ENCODE measurements around the gene IQCC. TPM values are rescaled to one million over a fixed set of nuclear protein-coding genes. Genes with fewer than 3 reads are reported as not detected.
A peak's percentile ranks its signal among the peaks of the same experiment; 100 is the strongest.

The IQCC gene
- total RNA-seq, 1 experiment from 2014 or later = 5.5 TPM

GRCh38 chr1:32192220-32192948, 13.1 kb upstream of the IQCC start:
- DNase-seq (ENCODE audit: low read depth) = no peak
- in situ Hi-C loops (cut with HindIII; ENCODE audit: low pct_unique_long_range_greater_than_20kb, low sequenced_read_pairs) = no loop called here

DNA sequence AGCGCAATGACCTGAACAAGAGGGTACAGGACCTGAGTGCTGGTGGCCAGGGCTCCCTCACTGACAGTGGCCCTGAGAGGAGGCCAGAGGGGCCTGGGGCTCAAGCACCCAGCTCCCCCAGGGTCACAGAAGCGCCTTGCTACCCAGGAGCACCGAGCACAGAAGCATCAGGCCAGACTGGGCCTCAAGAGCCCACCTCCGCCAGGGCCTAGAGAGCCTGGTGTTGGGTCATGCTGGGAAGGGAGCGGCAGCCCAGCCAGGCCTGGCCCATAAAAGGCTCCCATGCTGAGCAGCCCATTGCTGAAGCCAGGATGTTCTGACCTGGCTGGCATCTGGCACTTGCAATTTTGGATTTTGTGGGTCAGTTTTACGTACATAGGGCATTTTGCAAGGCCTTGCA, 10.5 kb upstream of the IQCC start:
- in situ Hi-C loops (cut with HindIII; ENCODE audit: low pct_unique_long_range_greater_than_20kb, low sequenced_read_pairs) = no loop called here

DNA sequence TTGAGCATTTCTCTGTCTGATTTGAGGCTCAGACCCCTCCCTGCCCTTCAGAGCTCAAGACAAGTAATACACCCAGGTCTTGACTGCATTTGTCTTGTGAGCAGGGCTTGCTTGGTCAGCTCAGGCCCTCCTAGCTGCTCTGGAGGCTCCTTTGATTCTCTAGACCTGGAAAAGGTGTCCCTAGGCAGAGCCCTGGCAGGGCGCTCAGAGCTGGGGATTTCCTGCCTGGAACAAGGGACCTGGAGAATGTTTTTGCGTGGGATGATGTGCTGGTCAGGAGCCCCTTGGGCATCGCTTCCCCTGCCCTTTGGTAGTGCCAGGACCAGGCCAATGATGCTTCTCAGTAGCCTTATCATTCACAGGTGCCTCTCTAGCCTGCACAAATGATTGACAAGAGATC, 9.9 kb upstream of the IQCC start:
- DNase-seq (ENCODE audit: low read depth) = no peak

More for the DNA sequence above, 10.5 kb upstream of the IQCC start:
- no peak for DNase-seq (ENCODE audit: low read depth)

GRCh38 chr1:32195972-32196823, 9.3 kb upstream of the IQCC start:
- DNase-seq (ENCODE audit: low read depth) = no peak
- in situ Hi-C loops (cut with HindIII; ENCODE audit: low pct_unique_long_range_greater_than_20kb, low sequenced_read_pairs) = no loop called here

More for the DNA sequence above, 9.9 kb upstream of the IQCC start:
- in situ Hi-C loops (cut with HindIII; ENCODE audit: low pct_unique_long_range_greater_than_20kb, low sequenced_read_pairs) = no loop called here

- in situ Hi-C loops (cut with HindIII; ENCODE audit: low pct_unique_long_range_greater_than_20kb, low sequenced_read_pairs) = no loop called here
- DNase-seq (ENCODE audit: low read depth) = no peak
These were observed 8.4 kb upstream of the IQCC start for GRCh38 chr1:32197074-32197473.

- in situ Hi-C loops (cut with HindIII; ENCODE audit: low pct_unique_long_range_greater_than_20kb, low sequenced_read_pairs) = no loop called here
- no peak for DNase-seq (ENCODE audit: low read depth)
These were observed 7.6 kb upstream of the IQCC start for GRCh38 chr1:32197837-32198236.

GRCh38 chr1:32198237-32199042, 7.0 kb upstream of the IQCC start:
- in situ Hi-C loops (cut with HindIII; ENCODE audit: low pct_unique_long_range_greater_than_20kb, low sequenced_read_pairs) = no loop called here
- no peak for DNase-seq (ENCODE audit: low read depth)

DNA sequence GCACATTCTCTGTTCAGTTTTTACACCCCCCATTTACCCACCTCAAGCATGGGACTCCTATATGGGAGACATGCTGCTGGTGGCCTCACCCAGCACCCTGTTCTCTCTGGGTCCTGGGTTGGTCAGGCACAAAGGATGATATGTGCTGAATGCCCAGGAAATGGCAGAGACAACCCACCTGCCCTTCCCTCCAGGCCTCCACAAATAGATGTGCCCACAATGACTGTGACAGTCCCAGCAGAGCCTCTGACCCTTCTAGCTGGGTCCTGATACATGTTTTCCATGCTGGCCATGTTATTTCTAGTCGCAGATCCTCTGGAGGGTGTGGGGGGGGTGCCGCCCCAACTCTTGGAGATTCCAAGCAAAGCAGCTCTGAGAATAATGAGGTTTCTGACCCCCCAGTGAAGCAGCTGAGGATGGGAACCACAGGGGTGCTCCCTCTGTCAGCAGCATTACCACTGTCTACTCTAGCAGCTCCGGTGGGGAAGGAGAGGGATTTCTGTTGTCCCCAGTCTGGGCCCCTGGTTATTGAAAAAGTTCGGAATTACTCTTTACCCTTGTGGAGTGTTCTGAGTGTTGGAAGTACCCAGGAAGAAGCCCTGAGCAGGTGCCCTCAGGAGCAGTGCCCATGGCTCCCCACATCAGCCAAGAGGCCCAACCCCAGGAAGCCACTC, 6.3 kb upstream of the IQCC start:
- DNase-seq (ENCODE audit: low read depth) = no peak
- in situ Hi-C loops (cut with HindIII; ENCODE audit: low pct_unique_long_range_greater_than_20kb, low sequenced_read_pairs) = no loop called here

DNA sequence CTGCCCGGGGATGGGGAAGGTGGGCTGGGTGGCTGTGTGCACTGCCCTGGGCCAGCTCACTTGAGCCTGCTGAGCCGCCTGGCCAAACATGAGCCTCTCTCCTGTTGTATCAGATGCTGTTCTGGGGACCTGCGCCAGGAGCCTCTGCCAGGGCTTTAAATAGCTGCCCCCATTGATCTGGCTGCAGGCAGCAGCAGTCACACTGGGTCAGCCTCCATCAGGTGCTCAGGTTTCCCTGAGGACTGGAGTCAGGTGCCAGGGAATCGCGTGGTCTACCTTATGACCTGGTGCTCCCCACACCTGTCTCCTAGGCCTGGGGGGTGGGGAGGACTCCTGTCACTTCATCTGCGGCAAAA, 5.8 kb upstream of the IQCC start:
- no peak for DNase-seq (ENCODE audit: low read depth)
- in situ Hi-C loops (cut with HindIII; ENCODE audit: low pct_unique_long_range_greater_than_20kb, low sequenced_read_pairs) = no loop called here

GRCh38 chr1:32200226-32201010, 5.1 kb upstream of the IQCC start, which contains the start of gene CCDC28B:
CCDC28B (plus strand) TSS chr1:32200595; CDS start chr1:32201936, 1,341 bp downstream.
- in situ Hi-C loops (cut with HindIII; ENCODE audit: low pct_unique_long_range_greater_than_20kb, low sequenced_read_pairs) = no loop called here
- peak; percentile 61 for DNase-seq (ENCODE audit: low read depth)

DNA sequence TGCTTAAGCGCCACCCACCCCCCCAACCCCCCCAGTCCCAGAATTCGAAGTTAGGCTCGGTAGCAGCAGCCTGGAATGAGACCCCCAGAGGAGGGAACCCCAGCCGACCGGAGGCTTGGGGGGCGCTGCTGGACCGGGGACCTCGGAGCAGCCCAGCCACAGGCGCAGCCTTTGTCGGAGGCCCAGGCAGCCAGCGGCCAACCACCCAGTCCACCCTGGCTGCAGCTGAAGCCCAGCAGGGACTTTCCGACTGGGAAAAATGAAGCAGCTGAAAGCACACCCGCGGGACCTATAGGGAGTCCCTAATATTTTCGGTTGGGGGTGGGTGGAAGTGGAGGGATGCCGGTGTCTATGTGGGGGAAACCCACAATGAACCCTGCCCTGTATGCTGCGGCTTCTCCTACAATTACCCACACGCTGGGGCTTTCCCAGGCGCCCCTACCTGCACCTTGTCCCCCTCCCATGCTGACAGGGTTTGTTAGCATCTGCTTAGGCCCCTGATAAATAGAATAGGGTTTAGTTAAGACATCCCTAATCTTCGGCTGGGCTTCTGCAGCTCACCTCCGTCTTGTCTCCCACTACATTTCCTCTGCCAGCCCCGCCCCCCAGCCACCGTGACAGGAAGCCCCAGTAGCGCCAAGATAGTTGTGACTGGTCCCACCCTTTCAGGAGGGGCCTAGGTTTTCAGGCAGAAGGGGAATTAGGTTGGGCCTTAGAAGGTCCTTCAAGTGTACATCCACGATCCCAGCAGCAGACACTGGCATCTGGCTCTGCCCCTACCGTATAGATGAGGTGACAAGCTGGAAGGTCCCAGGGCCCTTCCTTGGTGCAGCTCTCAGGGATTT, 4.2 kb upstream of the IQCC start:
- DNase-seq (ENCODE audit: low read depth) = no peak
- in situ Hi-C loops (cut with HindIII; ENCODE audit: low pct_unique_long_range_greater_than_20kb, low sequenced_read_pairs) = no loop called here

DNA sequence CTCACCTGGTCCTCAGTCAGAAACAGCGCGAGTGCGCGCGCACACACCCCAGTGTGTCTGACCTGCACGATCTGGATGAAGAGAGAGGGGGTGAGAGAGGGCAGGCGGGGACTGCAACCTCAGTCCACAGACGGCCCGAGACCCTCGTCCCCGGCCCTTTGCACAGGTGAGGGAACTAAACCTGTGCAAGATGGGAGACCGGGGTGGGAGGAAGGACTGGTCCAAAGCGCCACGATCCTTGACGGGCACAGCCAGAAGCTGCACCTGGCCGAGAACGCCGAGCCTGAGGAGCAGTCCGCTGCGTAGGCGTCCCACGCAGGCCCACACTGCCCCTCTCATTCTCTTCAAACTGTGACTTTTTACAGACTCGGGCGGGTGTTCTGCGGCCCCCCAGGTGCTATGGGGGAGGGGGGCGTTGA, 519 bp upstream of the IQCC start:
- in situ Hi-C loops (cut with HindIII; ENCODE audit: low pct_unique_long_range_greater_than_20kb, low sequenced_read_pairs) = no loop called here
- no peak for DNase-seq (ENCODE audit: low read depth)

DNA sequence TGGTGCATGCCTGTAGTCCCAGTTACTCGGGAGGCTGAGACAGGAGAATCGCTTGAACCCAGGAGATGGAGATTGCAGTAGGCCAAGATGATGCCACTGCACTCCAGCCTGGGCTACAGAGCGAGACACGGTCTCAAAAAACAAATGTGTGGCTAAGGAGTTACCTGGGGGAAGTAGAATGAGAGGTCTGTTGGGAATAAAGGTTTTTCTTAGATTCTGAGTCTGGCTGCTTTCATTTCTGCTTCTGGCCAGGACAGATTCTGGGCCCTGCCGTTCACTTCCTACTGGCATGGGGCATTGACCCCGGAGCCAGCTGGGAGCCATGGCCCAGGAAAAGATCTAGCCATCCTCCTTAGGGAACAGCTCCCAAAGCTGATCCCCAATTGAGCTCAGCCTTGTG, 3.0 kb downstream of the IQCC start:
- in situ Hi-C loops (cut with HindIII; ENCODE audit: low pct_unique_long_range_greater_than_20kb, low sequenced_read_pairs) = no loop called here
- DNase-seq (ENCODE audit: low read depth) = no peak

DNA sequence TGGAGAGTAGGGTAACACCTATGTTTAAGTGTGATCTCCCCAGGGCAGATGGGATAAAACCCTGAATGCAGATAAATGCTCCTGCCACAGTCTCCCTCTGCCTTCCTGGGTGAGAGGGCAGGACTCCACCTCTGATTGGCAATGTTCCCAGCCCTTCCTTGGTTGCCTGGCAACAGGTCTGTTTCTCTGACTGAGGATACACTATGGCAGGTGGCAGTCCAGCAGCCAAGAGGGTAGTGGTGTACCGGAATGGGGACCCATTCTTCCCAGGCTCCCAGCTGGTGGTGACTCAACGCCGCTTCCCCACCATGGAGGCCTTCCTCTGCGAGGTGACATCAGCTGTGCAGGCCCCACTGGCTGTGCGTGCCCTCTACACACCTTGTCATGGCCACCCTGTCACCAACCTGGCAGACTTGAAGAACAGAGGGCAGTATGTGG, 3.4 kb downstream of the IQCC start, which contains the start of gene DCDC2B:
Gene DCDC2B, plus strand, starts transcription at position 199 of the 438 bp plus-strand sequence. Its CDS starts 5 bp downstream, at position 204.
- in situ Hi-C loops (cut with HindIII; ENCODE audit: low pct_unique_long_range_greater_than_20kb, low sequenced_read_pairs) = no loop called here

GRCh38 chr1:32215629-32216480, 10.4 kb downstream of the IQCC start:
- in situ Hi-C loops (cut with HindIII; ENCODE audit: low pct_unique_long_range_greater_than_20kb, low sequenced_read_pairs) = no loop called here
- peak; percentile 47 for DNase-seq (ENCODE audit: low read depth)

More for the DNA sequence above, 3.4 kb downstream of the IQCC start, which contains the start of gene DCDC2B:
- DNase-seq (ENCODE audit: low read depth) = peak; percentile 93

DNA sequence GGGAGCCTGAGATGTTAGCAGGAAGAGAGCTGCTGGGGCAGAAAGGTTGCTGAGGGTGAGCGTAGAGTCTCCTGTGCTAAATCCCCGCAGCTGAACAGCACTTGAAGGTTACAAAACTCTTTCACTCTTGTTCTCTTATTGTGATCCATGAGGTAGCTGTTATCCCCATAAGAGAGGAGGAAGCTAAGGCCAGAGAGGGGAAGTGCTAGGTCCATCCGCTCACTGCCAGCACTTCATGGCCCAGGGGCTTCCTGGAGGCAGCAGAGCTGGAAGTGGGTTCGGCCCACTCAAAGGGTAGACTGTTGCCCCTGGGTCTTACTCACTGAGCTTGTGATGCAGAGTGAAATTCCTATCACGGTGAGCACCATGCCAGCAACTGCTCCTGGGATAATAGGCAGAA, 11.1 kb downstream of the IQCC start:
- in situ Hi-C loops (cut with HindIII; ENCODE audit: low pct_unique_long_range_greater_than_20kb, low sequenced_read_pairs) = no loop called here

More for the DNA sequence above, 11.1 kb downstream of the IQCC start:
- no peak for DNase-seq (ENCODE audit: low read depth)
